Measurements from ENCODE around the gene ABHD17B.
"Not testable (repeated sequence)": the region's sequence is repeated elsewhere in the genome, so short reads cannot be mapped to it uniquely, and the experiment has no call there.

ABHD17B gene

DNA sequence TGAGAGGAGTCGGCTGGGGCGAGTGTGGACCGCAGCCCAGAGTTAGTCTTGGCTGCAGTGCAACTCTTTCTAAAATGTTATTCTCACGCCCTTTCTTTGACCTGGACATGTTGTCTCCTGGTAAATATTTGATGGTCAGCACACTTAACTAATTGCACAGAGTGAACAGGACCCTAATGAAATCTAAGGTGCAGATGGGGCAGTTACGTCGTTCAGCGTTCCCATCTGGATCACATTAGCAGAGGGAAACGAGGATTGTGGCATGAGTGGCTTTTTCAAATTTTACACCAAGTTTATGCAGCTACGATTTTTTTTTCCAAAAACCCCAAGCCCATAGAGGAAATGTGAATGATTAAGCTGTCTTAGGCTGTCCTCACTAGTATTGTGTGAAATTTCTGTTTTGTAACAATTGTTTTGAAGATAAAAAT, 929 bp upstream of the ABHD17B start:
- DNase-seq: no peak

DNA sequence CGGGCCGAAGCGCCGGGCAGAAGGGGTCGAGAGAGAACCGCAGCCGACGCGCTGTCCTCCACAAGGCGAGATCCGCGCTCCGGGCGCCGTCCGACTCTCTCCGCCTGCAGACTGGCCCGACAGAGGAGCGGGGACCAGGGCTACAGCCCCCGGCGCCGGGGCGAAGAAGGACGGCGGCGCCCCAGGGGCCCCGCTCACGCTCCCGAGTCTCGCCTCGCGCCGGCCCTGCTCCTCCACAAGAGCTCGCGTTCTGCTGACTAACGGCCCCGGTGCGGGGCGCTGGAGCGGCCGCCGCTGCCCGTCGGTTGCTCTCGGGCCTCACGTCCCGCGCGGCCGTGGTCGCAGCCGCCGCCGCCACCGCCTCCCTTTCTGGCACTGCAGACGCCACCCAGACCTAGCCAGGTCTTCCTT, 338 bp downstream of the ABHD17B start:
- no peak for DNase-seq

DNA sequence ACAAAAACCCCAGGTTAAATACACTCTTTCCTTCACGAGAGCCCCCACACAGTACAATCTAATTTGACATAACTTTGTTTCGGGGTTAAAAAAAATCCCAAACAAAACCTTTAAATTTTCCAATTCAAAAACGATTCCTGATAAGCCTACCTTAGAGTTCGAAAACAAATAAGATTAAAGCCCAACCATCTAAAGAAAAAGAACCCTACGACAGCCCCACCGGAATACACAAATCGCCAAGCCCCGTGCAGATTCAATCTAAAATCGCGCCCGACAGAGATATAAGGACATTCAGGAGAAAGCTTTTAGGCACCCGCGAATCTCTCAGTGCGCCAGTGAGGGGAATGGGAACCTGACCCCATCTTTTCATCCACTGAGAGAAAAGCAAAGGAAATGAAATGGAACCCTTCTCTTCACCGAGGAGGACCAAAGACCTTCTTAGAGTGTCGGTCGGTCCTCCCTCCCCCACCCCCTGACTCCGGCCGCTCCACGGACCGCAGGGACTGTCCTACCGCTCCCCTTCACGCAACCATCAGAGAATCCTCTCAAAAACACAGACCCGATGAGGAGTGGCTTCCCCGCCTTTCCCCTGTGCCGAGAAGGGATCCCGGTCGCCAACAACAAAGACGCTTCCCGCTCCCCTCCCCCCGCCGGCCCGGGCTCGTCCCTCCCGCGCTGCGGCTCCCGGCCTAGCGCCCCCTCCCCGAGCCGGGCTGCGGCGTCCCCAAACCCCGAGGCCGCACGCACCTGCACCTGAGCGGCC, 925 bp downstream of the ABHD17B start:
- no peak for DNase-seq

DNA sequence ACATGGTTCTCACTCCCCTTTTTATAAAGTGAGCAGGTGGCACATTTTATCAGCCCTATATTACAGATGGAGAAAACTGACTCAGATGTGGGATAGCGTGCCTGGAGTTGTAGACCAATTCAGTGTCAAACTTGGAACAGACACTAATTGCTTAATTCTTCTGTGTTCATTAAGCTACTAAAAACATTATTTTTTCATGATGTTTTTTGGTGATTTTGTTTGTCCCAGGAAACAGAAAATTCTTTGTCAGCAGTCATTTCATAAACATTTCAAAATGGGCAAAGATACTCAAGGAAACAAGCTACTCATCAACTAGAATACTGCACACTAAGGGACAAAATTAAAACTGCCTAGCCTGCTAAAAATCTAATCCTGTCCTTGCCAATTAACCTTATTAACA, 2.2 kb downstream of the ABHD17B start:
- no peak for DNase-seq

DNA sequence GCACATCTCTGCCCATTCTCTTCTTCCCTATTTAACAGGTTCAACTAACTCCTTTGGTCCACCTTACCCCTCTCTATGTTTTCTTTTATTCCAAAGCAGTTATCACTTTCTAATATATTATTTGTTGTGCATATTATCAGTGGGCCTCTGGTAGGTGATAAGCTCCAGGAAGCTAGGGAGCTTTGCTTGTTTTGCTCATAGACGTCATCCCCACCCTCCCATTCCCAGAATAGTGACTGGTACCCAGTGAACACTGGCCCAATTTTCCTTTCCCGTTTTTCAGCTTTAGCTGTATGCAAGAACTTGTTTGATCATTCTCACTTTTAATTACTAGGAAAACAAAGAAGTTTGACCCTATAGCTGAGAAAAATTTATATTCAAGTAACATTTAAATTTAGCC, 6.9 kb downstream of the ABHD17B start:
- DNase-seq: no peak

DNA sequence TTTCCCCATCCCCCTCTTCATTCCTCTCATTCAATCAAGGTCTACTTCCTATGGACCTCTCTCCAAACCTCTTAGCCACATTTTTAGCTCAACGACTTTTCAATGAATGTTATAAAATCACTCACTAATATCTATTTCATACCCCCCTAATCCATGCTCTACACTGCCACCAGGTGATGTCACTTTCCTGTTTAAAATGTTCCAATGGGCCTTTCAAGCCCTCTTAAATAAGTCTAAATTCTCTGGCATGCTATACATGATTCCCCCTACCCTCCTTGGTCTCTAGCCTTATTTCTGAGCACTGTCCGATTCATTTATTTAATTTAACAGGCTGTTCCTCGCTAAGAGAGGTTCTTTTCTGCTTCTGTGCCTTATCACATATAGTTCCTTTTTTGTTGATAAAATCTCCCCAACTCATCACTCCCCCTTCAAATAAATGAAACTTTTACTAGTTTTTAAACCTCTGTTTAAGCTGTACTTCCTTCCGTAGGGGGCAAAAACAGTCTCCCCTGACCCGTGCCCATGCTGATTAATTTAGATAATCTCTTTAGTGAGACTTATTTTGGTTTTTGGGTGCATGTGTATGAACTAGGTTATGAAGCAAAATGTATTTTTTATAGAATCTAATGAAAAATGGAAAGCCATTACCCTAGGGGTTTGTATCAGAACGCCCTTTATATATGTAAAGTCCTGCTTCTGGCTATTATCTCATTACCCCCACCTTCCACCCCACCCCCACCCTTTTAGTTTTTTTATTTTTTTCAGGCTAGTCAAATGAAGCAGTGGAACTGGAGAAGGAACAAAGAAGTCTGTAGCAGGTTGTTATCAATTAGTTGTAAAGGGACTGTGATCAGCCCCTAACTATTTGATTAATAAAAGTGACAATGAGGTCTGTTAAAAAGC, 9.0 kb downstream of the ABHD17B start:
- no peak for DNase-seq

DNA sequence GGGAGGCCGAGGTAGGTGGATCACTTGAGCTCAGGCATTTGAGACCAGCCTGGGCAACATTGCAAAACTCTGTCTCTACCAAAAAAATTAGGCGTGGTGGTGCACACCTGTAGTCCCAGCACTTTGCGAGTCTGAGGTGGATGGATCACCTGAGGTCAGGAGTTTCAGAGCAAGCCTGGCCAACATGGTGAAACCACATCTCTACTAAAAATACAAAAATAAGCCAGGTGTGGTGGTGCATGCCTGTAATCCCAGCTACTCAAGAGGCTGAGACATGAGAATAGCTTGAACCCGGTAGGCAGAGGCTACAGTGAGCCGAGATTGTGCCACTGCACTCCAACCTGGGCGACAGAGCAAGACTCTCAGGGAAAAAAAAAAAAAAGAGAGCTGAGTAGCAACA, 12.2 kb downstream of the ABHD17B start:
- not testable (repeated sequence) for DNase-seq

DNA sequence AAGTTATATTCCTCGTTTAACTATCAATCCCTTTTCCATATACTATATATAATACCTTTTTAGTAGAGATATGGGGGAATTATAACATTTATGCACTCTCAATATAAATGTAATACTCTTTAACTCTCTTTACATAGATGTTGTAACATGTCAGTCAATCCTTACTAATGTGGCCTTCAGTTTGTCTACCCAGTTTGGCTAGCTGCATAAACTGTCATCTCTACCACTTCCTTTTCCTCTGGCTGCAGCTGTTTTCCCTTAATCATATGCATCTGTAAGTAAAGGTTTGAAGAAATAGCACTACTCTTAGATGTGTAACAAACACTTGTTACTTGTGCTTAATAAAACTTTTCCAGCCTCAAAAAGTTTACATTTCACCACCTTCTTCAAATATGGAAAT, 13.4 kb downstream of the ABHD17B start:
- DNase-seq: no peak

DNA sequence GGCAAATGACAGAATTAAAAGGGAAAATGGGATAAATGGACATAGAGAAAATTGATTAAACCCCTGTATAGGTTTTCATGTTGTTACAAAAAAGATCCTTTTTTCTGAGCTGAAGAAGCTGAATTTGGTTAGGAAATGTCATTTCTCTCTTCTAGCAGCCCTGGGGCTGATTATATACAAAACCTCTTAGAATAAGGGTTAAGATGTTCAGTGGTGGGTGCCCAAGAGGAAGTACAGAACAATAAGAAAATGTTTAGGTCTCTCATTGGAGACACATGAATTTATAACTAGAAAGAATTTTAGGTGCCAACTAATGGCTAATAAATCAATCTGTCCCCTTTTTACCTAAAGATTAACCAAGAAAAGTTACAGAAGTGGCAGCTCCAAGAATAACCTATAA, 14.2 kb downstream of the ABHD17B start:
- DNase-seq: no peak

DNA sequence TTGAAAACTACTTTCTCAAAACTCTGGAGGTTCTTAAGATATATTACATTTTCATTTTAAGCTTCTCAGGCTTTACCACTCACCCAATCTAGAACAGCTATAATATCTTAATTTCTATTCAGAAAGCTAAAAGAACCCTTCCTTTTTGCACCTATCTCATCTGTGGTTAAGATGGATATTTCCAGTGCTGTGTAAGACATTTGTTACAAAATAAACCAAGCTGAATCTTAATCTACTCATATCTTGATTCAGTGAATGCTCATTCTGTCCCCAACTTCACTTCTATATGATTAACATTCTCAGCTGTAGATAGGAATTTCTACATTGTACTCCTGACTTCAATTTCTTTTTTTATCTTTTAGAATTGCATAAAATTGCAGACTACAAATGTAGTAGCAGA, 15.0 kb downstream of the ABHD17B start:
- no peak for DNase-seq

DNA sequence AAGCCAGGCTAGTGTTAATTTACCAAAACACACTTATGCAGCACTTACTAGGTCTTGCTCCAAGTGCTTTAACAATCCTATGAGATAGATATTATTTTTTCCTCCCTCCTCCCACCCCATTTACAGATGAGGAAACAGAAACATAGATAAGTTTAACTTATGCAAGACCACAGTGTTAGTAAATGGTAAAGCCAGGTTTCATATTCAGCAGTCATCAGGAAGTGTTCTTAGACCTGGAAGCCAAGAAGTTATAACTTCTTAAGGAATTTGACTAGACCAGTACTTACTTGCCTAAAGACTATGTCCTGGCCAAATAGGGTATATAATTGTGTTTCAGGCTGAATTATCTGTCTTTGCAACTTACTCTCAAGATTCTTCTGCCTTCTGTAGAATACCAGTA, 15.9 kb downstream of the ABHD17B start:
- no peak for DNase-seq

DNA sequence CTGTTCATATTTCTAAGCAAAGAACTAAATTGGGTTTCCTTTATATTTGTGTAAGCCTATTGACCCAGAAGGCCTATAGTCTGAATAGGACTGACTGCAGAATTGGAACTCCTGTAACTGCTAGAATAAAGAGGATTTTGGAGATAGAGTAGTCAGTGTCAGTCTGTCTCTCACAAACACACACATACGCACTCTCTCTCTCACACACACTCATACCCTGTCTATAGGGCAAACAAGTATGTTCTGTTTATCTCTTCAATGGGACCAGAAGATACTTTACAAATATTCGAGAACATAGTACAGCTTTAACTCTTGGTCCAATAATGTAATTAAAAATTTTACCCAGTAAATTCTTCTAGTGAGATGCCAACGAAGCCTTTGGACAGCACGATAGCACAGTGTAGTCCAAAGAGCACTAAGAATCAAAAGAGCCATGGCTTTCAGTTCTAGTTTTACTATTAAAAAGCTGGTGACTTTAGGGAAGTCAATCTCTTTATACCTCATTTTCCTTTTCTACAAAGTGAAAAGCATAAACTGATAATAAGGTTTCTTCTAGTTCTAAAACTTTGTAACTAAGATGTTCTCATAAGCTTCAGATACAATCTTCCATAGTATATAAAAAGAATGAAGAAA, 19.3 kb downstream of the ABHD17B start:
- DNase-seq: no peak

DNA sequence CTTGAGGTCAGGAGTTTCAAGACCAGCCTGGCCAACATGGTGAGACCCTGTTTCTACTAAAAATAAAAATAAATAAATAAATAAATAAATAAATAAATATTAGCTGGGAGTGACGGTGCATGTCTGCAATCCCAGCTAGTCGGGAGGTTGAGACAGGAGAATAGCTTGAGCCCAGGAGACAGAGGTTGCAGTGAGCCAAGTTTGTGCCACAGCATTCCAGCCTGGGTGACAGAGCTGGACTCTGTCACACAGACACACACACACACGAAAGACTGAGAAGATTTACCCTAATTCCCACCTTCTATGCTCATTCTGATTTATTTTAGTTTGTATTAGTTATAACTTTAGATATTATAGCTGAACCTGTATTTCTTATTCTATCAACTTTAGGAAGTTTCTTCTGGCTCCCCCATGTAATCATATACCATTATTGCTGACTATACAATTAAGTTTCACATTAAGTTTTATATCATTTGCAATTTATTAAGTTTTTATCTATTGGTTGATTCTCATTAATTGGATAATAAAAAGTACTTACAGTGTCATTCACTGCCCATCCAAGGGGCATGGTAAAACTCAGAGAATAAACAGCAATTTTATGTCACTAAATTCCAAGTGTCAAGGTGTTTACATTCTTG, 20.8 kb downstream of the ABHD17B start:
- no peak for DNase-seq

DNA sequence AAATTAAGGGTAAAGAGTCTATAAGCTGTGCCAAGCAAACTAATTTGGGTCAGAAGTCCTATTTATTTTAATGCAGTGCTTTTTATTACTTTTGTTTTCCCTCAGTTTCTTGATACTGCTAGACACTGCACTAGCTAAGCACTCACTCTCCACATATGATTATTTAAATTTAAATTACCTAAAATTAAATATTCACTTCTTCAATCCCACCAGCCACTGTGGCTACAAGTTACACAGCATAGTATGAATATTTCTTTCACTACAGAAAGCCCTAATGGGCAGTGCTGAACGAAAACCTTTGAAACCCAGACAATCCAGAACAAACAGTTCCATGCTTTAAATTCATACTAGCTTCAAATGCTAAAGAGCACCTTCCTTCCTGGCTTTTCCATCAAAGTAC, 23.6 kb downstream of the ABHD17B start:
- no peak for DNase-seq

DNA sequence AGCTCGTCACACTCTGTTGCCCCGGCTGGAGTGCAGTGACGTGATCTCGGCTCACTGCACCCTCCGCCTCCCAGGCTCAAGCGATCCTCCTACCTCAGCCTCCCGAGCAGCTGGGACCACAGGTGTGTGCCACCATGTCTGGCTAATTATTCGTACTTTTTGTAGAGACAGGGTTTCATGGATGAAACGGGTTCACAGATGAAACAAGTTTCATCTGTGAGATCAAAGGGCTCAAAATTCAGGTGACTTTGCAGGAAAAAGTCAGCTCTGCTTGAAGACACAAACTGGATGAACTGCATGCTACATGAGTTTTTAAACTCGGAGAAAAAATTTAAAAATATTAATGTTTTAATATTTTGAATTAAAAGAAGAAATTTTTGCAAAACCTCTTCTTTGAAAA, 24.5 kb downstream of the ABHD17B start:
- DNase-seq: no peak

DNA sequence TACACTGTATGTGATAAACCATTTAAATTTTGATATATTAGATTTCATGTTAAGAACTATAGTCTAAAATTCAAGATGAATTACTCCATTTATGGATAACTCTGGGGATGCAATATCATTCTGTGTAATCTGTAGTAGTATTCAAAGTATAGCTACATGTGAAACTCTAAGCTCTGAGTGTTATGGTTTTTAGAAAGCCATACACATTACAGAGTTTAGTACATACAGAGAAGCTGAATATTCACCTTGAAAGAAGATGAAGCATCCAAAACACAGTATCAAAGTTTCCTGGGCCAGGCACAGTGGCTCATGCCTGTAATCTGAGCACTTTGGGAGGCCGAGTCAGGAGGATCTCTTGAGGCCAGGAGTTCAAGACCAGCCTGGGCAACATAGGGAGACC, 25.0 kb downstream of the ABHD17B start:
- DNase-seq: no peak

DNA sequence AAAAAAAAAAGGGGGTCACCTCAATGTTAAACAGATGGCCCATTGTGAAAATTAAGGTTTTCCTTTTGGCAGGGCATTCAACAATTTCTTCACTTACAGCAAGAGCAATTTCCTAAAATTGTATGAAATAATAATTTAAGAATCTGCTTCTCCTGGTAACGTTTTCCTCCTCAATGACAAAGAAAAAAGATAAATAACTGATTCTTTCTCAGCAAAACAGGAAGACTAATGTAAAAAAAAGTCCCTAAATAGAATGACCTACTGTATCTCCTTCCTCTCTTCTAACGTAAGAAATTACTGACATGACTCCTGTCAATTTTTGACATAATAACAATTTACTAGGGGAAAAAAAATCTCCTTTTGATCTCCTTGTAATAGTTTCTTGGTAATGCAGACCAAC, 25.5 kb downstream of the ABHD17B start:
- no peak for DNase-seq

DNA sequence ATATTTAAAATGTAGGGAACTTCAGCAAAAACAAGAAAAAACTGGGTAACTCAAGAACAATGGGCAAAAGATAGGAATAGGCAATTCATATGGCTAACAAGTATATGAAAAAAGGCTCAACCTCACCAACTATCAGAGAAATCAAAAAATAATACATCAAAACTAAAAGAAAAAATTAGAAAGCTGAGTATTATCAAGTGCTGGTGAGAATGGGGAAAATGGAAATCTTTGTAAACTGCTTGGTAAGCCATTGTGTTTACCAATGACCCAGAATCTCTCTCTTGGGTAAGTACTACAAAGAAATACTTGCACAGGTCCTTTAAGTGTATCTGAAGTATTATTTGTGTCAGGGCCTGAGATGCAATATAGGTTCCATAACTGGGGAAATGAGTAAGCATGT, 27.0 kb downstream of the ABHD17B start:
- DNase-seq: no peak

DNA sequence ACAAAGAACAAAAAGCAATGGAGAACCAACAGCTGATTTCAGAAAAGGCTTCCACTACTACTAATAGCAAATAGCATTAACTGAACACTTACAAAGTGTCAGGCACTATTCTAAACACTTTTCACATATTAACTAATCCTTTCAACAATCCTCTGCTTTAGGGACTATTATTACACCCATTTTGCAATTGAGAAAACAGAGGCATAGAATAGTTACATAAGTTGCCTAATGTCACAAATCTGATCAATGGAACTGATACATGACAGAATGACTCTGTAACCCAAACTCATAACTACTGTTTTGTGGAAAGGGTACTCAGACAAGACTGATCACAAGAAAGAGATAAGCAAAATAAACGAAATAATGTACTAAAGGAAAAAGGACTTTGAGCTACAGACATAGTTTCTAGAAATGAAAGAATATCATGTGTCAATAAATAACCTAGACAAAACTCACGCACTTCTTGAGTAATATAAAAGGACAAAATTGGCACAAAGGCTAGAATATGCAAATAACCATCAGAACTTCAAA, 31.3 kb downstream of the ABHD17B start:
- no peak for DNase-seq

DNA sequence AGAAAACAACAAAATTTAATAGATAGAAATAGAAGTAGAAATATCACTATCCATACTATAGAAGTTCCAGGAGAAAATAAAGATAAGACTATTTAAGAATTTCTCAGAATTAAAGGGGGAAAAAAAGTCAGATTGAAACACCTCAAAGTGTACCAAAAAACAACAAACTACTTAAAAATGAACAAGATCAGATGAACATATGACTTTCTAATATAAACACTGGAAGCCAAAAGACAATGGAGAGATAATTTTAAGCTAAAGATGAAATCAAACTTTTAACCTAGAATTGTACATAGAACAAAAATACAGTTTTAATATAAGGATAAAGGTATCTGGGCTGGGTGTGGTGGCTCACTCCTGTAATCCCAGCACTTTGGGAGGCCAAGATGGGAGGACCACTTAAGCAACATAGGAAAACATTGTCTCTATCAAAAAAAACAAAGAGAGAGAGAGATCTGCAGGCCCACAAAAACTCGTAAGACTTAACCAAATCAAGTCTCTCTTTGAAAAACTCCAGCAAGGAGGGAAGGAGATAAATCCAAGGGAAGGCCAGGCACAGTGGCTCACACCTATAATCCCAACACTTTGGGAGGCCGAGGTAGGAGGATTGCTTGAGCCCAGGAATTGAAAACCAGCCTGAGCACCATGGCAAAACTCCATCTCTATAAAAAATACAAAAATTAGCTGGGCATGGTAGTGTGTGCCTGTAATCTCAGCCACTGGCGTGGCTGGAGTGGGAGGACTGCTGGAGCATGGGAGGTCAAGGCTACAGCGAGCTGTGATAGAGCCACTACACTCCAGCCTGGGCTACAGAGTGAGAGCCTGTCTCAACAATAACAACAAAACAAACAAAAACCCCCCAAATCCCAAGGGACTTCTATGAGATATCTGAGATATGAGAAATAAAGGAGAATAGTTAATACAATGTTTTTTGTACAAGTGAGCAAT, 32.4 kb downstream of the ABHD17B start:
- DNase-seq: no peak

DNA sequence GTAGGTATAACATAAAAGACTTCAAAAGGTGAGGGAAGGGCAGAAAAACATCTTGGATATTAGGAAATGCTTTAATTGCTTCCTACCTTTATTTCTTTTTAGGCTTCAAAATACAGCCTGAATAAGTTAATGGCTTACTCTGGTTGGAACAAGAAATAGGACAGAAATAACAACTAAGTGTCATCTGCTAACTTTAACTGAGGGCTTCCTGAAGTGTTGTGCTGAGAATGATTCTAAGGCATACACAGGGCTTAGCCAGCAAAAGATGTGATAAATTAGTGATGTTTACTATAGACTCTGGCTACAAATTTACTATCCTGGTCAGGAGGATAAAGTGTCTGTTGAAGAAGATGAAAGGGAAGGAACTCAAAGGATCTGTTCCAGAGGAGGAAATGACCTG, 34.2 kb downstream of the ABHD17B start:
- DNase-seq: no peak

DNA sequence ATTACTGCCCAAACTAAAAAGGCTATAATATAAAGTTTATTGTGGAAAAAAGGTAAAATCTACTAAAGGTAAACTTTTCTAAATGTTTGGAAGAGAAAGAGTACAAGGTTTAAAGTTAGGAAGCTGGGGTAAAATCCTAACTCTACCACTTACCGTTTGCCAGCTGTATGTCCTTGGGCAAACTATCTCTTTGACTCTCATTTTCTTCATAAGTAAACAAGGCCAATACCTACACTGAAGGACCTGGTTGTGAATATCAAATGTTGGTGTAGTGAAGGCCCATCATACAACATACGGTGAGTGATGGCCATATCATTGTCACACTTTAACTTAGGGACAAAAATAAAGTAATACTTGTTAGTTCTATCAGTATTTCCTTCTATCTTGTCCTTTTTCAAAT, 34.9 kb downstream of the ABHD17B start:
- no peak for DNase-seq
